ENCODE data around the gene TULP3. TPM values are rescaled to one million over a fixed set of nuclear protein-coding genes. Genes with fewer than 3 reads are reported as not detected.

TULP3 gene
- total and polyA plus RNA-seq, 9 donors = 27.3 to 58.6 (median 42.1) TPM

DNA sequence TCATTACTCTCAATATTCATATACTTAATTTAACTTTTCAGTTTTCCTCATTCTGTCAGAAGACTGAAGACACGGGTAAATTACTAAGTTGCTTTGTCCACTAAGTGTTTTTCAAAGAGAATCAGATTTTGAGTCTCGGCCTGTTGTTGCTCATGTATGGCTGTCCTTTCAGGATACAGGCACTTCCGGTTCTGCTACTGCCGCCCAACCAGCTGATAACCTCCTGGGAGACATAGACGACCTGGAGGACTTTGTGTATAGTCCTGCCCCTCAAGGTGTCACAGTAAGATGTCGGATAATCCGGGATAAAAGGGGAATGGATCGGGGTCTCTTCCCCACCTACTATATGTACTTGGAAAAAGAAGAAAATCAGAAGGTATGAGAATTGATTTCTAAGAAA, 40.2 kb downstream of the TULP3 start:
- WGBS, 3 donors = 84 to 87% (median 85%) methylated on average over 8 of the region's 8 CpGs
- TF ChIP-seq, protein P1, sequence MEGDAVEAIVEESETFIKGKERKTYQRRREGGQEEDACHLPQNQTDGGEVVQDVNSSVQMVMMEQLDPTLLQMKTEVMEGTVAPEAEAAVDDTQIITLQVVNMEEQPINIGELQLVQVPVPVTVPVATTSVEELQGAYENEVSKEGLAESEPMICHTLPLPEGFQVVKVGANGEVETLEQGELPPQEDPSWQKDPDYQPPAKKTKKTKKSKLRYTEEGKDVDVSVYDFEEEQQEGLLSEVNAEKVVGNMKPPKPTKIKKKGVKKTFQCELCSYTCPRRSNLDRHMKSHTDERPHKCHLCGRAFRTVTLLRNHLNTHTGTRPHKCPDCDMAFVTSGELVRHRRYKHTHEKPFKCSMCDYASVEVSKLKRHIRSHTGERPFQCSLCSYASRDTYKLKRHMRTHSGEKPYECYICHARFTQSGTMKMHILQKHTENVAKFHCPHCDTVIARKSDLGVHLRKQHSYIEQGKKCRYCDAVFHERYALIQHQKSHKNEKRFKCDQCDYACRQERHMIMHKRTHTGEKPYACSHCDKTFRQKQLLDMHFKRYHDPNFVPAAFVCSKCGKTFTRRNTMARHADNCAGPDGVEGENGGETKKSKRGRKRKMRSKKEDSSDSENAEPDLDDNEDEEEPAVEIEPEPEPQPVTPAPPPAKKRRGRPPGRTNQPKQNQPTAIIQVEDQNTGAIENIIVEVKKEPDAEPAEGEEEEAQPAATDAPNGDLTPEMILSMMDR (IDR thresholded peaks at IDR 0.05) = no peak
- TF ChIP-seq EP300 (IDR thresholded peaks at IDR 0.05) (no peak), POLR2A (IDR thresholded peaks at IDR 0.05) (no peak)
- H3K27ac ChIP-seq = no peak overlapping the region
- DNase-seq = no peak
- no peaks in the 10 kb centered on the region for H3K27me3 ChIP-seq
- no peaks in the 10 kb centered on the region for H3K36me3 ChIP-seq
- no peak overlapping the region for H3K4me3 ChIP-seq
- no peaks in the 10 kb centered on the region for H3K9me3 ChIP-seq
- H3K4me1 ChIP-seq (ENCODE audit: insufficient read depth) = no peaks in the 10 kb centered on the region
- intact Hi-C loops (cut with DNase I) = no loop called here

DNA sequence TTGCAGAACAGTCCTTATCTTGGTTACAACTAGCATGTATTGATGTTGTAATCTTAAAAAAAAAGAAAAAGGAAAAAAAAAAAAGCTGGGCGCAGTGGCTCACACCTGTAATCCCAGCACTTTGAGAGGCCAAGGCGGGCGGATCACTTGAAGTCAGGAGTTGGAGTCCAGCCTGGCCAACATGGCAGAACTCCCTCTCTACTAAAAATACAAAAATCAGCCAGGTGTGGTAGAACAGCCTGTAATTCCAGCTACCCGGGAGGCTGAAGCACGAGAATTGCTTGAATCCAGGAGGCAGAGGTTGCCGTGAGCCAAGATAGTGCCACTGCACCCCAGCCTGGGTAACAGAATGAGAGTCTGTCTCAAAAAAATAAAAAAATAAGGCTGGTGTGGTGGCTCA, 42.9 kb downstream of the TULP3 start:
- DNase-seq = no peak
- 94 to 96% (median 95%) methylated on average over 6 of the region's 6 CpGs for WGBS, 3 donors
- intact Hi-C loops (cut with DNase I) = no loop called here
- Histone ChIP-seq H3K4me3 (no peak overlapping the region), H3K4me1 (ENCODE audit: insufficient read depth) (no peaks in the 10 kb centered on the region), H3K9me3 (no peaks in the 10 kb centered on the region), H3K27ac (no peak overlapping the region), H3K27me3 (no peaks in the 10 kb centered on the region), H3K36me3 (no peaks in the 10 kb centered on the region)
- no peak for TF ChIP-seq POLR2A (IDR thresholded peaks at IDR 0.05)
- TF ChIP-seq, protein P1 (IDR thresholded peaks at IDR 0.05) = no peak
- no peak for TF ChIP-seq EP300 (IDR thresholded peaks at IDR 0.05)

DNA sequence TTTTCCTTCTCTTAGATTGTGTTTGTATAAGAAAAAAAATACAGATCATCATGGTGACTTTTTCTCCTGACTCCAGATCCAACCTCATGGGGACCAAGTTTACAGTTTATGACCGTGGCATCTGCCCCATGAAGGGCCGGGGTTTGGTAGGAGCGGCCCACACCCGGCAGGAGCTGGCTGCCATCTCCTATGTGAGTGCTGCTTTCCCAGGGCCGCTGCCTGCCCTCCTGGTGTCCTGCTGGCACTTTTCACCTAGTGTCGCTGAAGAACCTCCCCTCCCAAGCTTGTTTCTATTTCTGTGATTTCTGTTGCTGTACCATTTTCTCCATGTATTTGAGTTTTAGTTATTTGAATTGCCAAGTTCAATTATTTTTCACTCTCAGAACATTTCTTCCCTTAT, 43.7 kb downstream of the TULP3 start:
- H3K36me3 ChIP-seq = no peaks in the 10 kb centered on the region
- no peak overlapping the region for H3K27ac ChIP-seq
- no peak for TF ChIP-seq POLR2A (IDR thresholded peaks at IDR 0.05)
- no peak for TF ChIP-seq EP300 (IDR thresholded peaks at IDR 0.05)
- TF ChIP-seq, protein P1 (IDR thresholded peaks at IDR 0.05) = no peak
- whole genome bisulfite sequencing, 3 donors = 88 to 91% (median 89%) methylated on average over 6 of the region's 6 CpGs
- DNase-seq = no peak
- no peak overlapping the region for H3K4me3 ChIP-seq
- H3K9me3 ChIP-seq = no peaks in the 10 kb centered on the region
- no peaks in the 10 kb centered on the region for H3K27me3 ChIP-seq
- H3K4me1 ChIP-seq (ENCODE audit: insufficient read depth) = no peaks in the 10 kb centered on the region
- intact Hi-C loops (cut with DNase I) = no loop called here

DNA sequence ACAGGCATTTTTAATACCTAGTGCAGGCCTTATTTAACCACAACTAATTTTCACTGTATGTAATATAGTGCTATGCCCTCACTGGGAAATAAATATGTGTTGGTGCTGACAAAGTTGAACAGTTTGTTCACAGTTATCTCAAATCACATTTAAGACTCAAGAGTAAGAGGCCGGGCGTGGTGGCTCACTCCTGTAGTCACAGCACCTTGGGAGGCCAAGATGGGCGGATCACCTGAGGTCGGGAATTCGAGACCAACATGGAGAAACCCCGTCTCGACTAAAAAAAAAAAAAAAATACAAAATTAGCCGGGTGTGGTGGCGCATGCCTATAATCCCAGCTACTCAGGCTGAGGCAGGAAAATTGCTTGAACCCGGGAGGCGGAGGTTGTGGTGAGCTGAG, 45.6 kb downstream of the TULP3 start:
- TF ChIP-seq EP300 (IDR thresholded peaks at IDR 0.05) (no peak), POLR2A (IDR thresholded peaks at IDR 0.05) (no peak)
- TF ChIP-seq, protein P1 (IDR thresholded peaks at IDR 0.05) = no peak
- Histone ChIP-seq H3K4me1 (ENCODE audit: insufficient read depth) (no peaks in the 10 kb centered on the region), H3K4me3 (no peak overlapping the region), H3K9me3 (no peaks in the 10 kb centered on the region), H3K27me3 (no peaks in the 10 kb centered on the region), H3K27ac (no peak overlapping the region), H3K36me3 (no peaks in the 10 kb centered on the region)
- DNase-seq = no peak
- WGBS, 3 donors = 91 to 93% (median 92%) methylated on average over 11 of the region's 11 CpGs
- intact Hi-C loops (cut with DNase I) = no loop called here

DNA sequence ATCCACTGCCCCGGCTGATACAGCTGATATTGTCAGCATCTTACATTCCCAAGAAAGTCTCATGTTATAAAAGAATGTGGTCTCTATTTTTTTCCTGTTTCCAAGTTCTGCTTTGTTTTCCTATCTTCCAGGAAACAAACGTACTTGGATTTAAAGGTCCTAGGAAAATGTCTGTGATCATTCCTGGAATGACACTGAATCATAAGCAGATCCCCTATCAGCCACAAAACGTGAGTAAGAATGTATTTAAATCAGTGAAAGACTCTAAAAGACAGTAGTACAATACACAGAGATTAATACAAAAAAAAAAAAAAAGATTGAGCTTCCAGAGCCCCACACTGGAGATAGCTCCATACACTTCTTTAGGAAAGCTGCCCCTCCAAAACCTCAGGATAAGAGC, 46.8 kb downstream of the TULP3 start:
- Histone ChIP-seq H3K9me3 (no peaks in the 10 kb centered on the region), H3K4me1 (ENCODE audit: insufficient read depth) (no peaks in the 10 kb centered on the region), H3K4me3 (no peak overlapping the region), H3K27me3 (no peaks in the 10 kb centered on the region), H3K27ac (no peak overlapping the region), H3K36me3 (no peaks in the 10 kb centered on the region)
- intact Hi-C loops (cut with DNase I) = no loop called here
- no peak for DNase-seq
- 64 to 77% (median 72%) methylated on average over 3 of the region's 3 CpGs for WGBS, 3 donors
- TF ChIP-seq EP300 (IDR thresholded peaks at IDR 0.05) (no peak), POLR2A (IDR thresholded peaks at IDR 0.05) (no peak)
- TF ChIP-seq, protein P1 (IDR thresholded peaks at IDR 0.05) = no peak
